Thoracic aorta (tissue), 2 donors: ENCODE results near the gene MRPS22. TPM values are rescaled to one million over a fixed set of nuclear protein-coding genes. Genes with fewer than 3 reads are reported as not detected.

ENCODE experiments used
- ATAC-seq: fragments of 150-250 bp; one replicate; pipeline ENCODE4 v1.8.0; 2017; ENCODE audit warnings: low read depth; ENCODE audit not compliant: insufficient number of reproducible peaks, low FRiP score
- DNase-seq: peaks from one replicate; pipeline ENCODE4 v3.0.0-alpha.2; 2020; ENCODE audit warnings: low spot score
- H3K27ac ChIP-seq, 2 donors: fragments of 200-600 bp; sonication (generic); 1 replicate in 1 of 2; 2 replicates in 1 of 2; pipeline ENCODE4 v1.5.1; 2016; ENCODE audit warnings: mild to moderate bottlenecking in 2 of 2, moderate library complexity in 2 of 2
- H3K27me3 ChIP-seq: fragments of 200-600 bp; sonication (generic); replicated peaks from 2 replicates; pipeline ENCODE4 v1.6.0; 2016; ENCODE audit warnings: mild to moderate bottlenecking; ENCODE audit not compliant: insufficient read depth
- H3K36me3 ChIP-seq: fragments of 200-600 bp; sonication (generic); one replicate; pipeline ENCODE4 v1.5.1; 2016
- H3K4me1 ChIP-seq, 2 donors: fragments of 200-600 bp; sonication (generic); 1 replicate in 1 of 2; 2 replicates in 1 of 2; pipeline versions ENCODE4 v1.5.1 to v1.6.0; 2016; ENCODE audit warnings: low read depth in 2 of 2, mild to moderate bottlenecking in 1 of 2; ENCODE audit not compliant: control insufficient read depth in 1 of 2
- H3K4me3 ChIP-seq: fragments of 200-600 bp; sonication (generic); 2 replicates; pipeline ENCODE4 v1.5.1; 2016; ENCODE audit warnings: mild to moderate bottlenecking
- H3K9me3 ChIP-seq: fragments of 200-600 bp; sonication (generic); 2 replicates; pipeline ENCODE4 v1.5.1; 2016
- CTCF ChIP-seq: fragments of 200-600 bp; sonication (generic); IDR thresholded peaks from one replicate; pipeline ENCODE4 v1.5.1; 2019; ENCODE audit warnings: antibody characterized with exemption
- total RNA-seq, 2 donors: library from RNA; depleted of rRNA; stranded (reverse); fragments of >200 nt; gene quantifications; one replicate each; pipeline versions ENCODE4 v1.1.0 to v1.2.3, GENCODE V29; 2016

The MRPS22 gene
- total RNA-seq, 2 donors from 2014 or later: 21.3 to 32.2 TPM

GRCh38 chr3:139299261-139300132 lies 44.3 kb upstream of the MRPS22 start:
- H3K27me3 ChIP-seq: no peaks in the 10 kb centered on the region
- DNase-seq (no peak), ATAC-seq (no peak)
- H3K36me3 ChIP-seq: no peaks in the 10 kb centered on the region
- H3K9me3 ChIP-seq: no peaks in the 10 kb centered on the region
- no peak overlapping the region for H3K4me3 ChIP-seq
- H3K27ac ChIP-seq: no peak overlapping the region
- H3K4me1 ChIP-seq: no peaks in the 10 kb centered on the region
- no peak for TF ChIP-seq CTCF

GRCh38 chr3:139300416-139300815 lies 43.4 kb upstream of the MRPS22 start:
- H3K36me3 ChIP-seq: no peaks in the 10 kb centered on the region
- H3K4me1 ChIP-seq: no peaks in the 10 kb centered on the region
- no peaks in the 10 kb centered on the region for H3K27me3 ChIP-seq
- no peak overlapping the region for H3K4me3 ChIP-seq
- DNase-seq (no peak), ATAC-seq (no peak)
- H3K9me3 ChIP-seq: no peaks in the 10 kb centered on the region
- no peak for TF ChIP-seq CTCF
- no peak overlapping the region for H3K27ac ChIP-seq

- Histone ChIP-seq H3K27ac (no peak overlapping the region), H3K36me3 (no peaks in the 10 kb centered on the region), H3K4me1 (no peaks in the 10 kb centered on the region), H3K4me3 (no peak overlapping the region), H3K9me3 (no peaks in the 10 kb centered on the region), H3K27me3 (no peaks in the 10 kb centered on the region)
- ATAC-seq (no peak), DNase-seq (no peak)
- no peak for TF ChIP-seq CTCF
These were observed 42.6 kb upstream of the MRPS22 start for GRCh38 chr3:139301183-139301582.

GRCh38 chr3:139301654-139302053 lies 42.2 kb upstream of the MRPS22 start:
- no peak for DNase-seq
- H3K27ac ChIP-seq: no peak overlapping the region
- ATAC-seq: no peak

More at GRCh38 chr3:139301654-139302053, 42.2 kb upstream of the MRPS22 start:
- no peaks in the 10 kb centered on the region for H3K36me3 ChIP-seq
- no peak overlapping the region for H3K4me3 ChIP-seq
- no peaks in the 10 kb centered on the region for H3K4me1 ChIP-seq
- TF ChIP-seq CTCF: no peak
- H3K9me3 ChIP-seq: no peaks in the 10 kb centered on the region
- no peaks in the 10 kb centered on the region for H3K27me3 ChIP-seq
